GM23338 (cell line): Measurements from ENCODE around the gene SMAD3. TPM values are rescaled to one million over a fixed set of nuclear protein-coding genes. Genes with fewer than 3 reads are reported as not detected.

Source experiments
- ATAC-seq: fragments of 200-7000 bp; cut with Tn5 transposase; 3 replicates; pipeline ENCODE4 v1.9.1; 2020
- DNase-seq: peaks from one replicate; pipeline ENCODE4 v3.0.0-alpha.2; 2015; ENCODE audit warnings: low spot score
- H2AFZ ChIP-seq: fragments of 200-600 bp; sonication (generic); 2 replicates; pipeline ENCODE4 v1.8.0; 2016; ENCODE audit warnings: antibody characterized with exemption, mild to moderate bottlenecking, moderate library complexity
- H3F3A ChIP-seq: fragments of 200-600 bp; sonication (generic); replicated peaks from 2 replicates; pipeline ENCODE4 v1.8.0; 2017; ENCODE audit warnings: antibody characterized with exemption, mixed run types, low read depth
- H3K27ac ChIP-seq: fragments of 200-600 bp; sonication (generic); 2 replicates; pipeline ENCODE4 v1.6.1; 2016; ENCODE audit warnings: low read depth
- H3K27me3 ChIP-seq: fragments of 200-600 bp; sonication (generic); 2 replicates; pipeline ENCODE4 v1.8.0; 2016; ENCODE audit warnings: mild to moderate bottlenecking, mixed run types, moderate library complexity; ENCODE audit not compliant: insufficient read depth
- H3K36me3 ChIP-seq: fragments of 200-600 bp; sonication (generic); 2 replicates; pipeline ENCODE4 v1.8.0; 2016; ENCODE audit warnings: mild to moderate bottlenecking; ENCODE audit not compliant: insufficient read depth
- H3K4me1 ChIP-seq: fragments of 200-600 bp; sonication (generic); 2 replicates; pipeline ENCODE4 v1.8.0; 2016; ENCODE audit warnings: mild to moderate bottlenecking, moderate library complexity; ENCODE audit not compliant: insufficient read depth
- H3K4me2 ChIP-seq: fragments of 200-600 bp; sonication (generic); 2 replicates; pipeline ENCODE4 v1.7.1; 2017; ENCODE audit warnings: mixed run types
- H3K4me3 ChIP-seq: fragments of 200-600 bp; sonication (generic); 2 replicates; pipeline ENCODE4 v1.6.1; 2016; ENCODE audit warnings: mixed run types
- H3K79me2 ChIP-seq: fragments of 200-600 bp; sonication (generic); replicated peaks from 2 replicates; pipeline ENCODE4 v1.8.0; 2017; ENCODE audit warnings: mild to moderate bottlenecking; ENCODE audit not compliant: insufficient read depth
- H3K9me2 ChIP-seq: fragments of 200-600 bp; sonication (generic); 2 replicates; pipeline ENCODE4 v1.8.0; 2017; ENCODE audit not compliant: insufficient read depth
- H4K20me1 ChIP-seq: fragments of 200-600 bp; sonication (generic); replicated peaks from 2 replicates; pipeline ENCODE4 v1.8.0; 2017; ENCODE audit warnings: mild to moderate bottlenecking; ENCODE audit not compliant: insufficient read depth
- H3K27ac Mint-ChIP-seq: 2 replicates; pipeline ENCODE4 v1.8.0; 2020; ENCODE audit warnings: inconsistent platforms, mild to moderate bottlenecking, moderate library complexity, mixed read lengths
- H3K27me3 Mint-ChIP-seq: 3 replicates; pipeline ENCODE4 v1.8.0; 2022; ENCODE audit warnings: low read depth, mild to moderate bottlenecking, moderate library complexity, mixed read lengths, inconsistent platforms; ENCODE audit not compliant: insufficient read depth, poor library complexity
- H3K36me3 Mint-ChIP-seq: 3 replicates; pipeline ENCODE4 v1.8.0; 2021; ENCODE audit warnings: low read depth, mild to moderate bottlenecking, inconsistent platforms, moderate library complexity, mixed read lengths
- H3K4me1 Mint-ChIP-seq: 3 replicates; pipeline ENCODE4 v1.8.0; 2020; ENCODE audit warnings: mild to moderate bottlenecking, inconsistent platforms, mixed read lengths
- H3K4me3 Mint-ChIP-seq: 3 replicates; pipeline ENCODE4 v1.8.0; 2021; ENCODE audit warnings: moderate library complexity, mild to moderate bottlenecking, inconsistent platforms, mixed read lengths
- H3K9me3 Mint-ChIP-seq: 3 replicates; pipeline ENCODE4 v1.8.0; 2020; ENCODE audit warnings: moderate library complexity, mild to moderate bottlenecking, inconsistent platforms, mixed read lengths
- CREB1 ChIP-seq: fragments of 250-450 bp; sonication (Bioruptor Pico); IDR thresholded peaks from 2 replicates; pipeline ENCODE4 v1.5.0; 2020; ENCODE audit warnings: low read depth, mild to moderate bottlenecking, moderate library complexity
- ETS1 ChIP-seq: IDR thresholded peaks from 2 replicates; pipeline ENCODE4 v1.6.1; 2016; ENCODE audit warnings: antibody characterized with exemption
- EZH2 ChIP-seq: fragments of 200-600 bp; sonication (generic); IDR thresholded peaks from one replicate; pipeline ENCODE4 v1.8.0; 2017; ENCODE audit warnings: antibody characterized with exemption, mild to moderate bottlenecking, low read depth; ENCODE audit not compliant: unreplicated experiment
- EZH2phosphoT487 ChIP-seq: fragments of 200-600 bp; sonication (generic); IDR thresholded peaks from one replicate; pipeline ENCODE4 v1.8.1; 2018; ENCODE audit warnings: antibody characterized with exemption; ENCODE audit not compliant: unreplicated experiment
- JUNB ChIP-seq: IDR thresholded peaks from one replicate; pipeline ENCODE4 v1.6.1; 2016; ENCODE audit warnings: antibody characterized with exemption; ENCODE audit not compliant: unreplicated experiment
- NANOG ChIP-seq: IDR thresholded peaks from 2 replicates; pipeline ENCODE4 v1.6.1; 2016; ENCODE audit warnings: antibody characterized with exemption, borderline replicate concordance
- POLR2AphosphoS5 ChIP-seq: IDR thresholded peaks from 2 replicates; pipeline ENCODE4 v1.6.1; 2016; ENCODE audit warnings: antibody characterized with exemption, low read depth
- STAT1 ChIP-seq: IDR thresholded peaks from one replicate; pipeline ENCODE4 v1.6.1; 2016; ENCODE audit warnings: antibody characterized with exemption; ENCODE audit not compliant: unreplicated experiment
- ZNF114 ChIP-seq: fragments of 250-450 bp; sonication (Bioruptor Pico); IDR thresholded peaks from 2 replicates; pipeline ENCODE4 v1.5.0; 2020; ENCODE audit warnings: mild to moderate bottlenecking, moderate library complexity
- ZNF331 ChIP-seq: fragments of 250-450 bp; sonication (Bioruptor Pico); IDR thresholded peaks from 2 replicates; pipeline ENCODE4 v1.5.0; 2020; ENCODE audit warnings: low read depth, mild to moderate bottlenecking, moderate library complexity
- polyA plus RNA-seq: library from polyadenylated mRNA; unstranded; fragments of >200 nt; fragmentation: Nextera tagmentation; extraction: Ambion mirVana; gene quantifications from 2 replicates; pipeline ENCODE4 v1.2.1, GENCODE V29; 2016
- total RNA-seq: library from RNA; depleted of rRNA; stranded (reverse); fragments of >200 nt; shearing (Covaris generic); gene quantifications from 2 replicates; pipeline ENCODE4 v1.2.3, GENCODE V29; 2014
- TF ChIP-seq, protein P1 (sequence below): fragments of 250-450 bp; sonication (Bioruptor Pico); IDR thresholded peaks from 2 replicates; pipeline ENCODE4 v1.5.0; 2020; ENCODE audit warnings: mild to moderate bottlenecking, moderate library complexity
- TF ChIP-seq, protein P2 (sequence below), 2 experiments: fragments of 200-600 bp in 1 of 2; sonication (generic) in 1 of 2; conservative IDR thresholded peaks; 2 replicates each; pipeline versions ENCODE4 v1.5.1 to v1.6.1; 2016 to 2017; ENCODE audit warnings: antibody characterized with exemption in 2 of 2, low read depth in 2 of 2, mild to moderate bottlenecking in 2 of 2, moderate library complexity in 1 of 2
- TF ChIP-seq, protein P3 (sequence below): IDR thresholded peaks from one replicate; pipeline ENCODE4 v1.6.1; 2018; ENCODE audit warnings: antibody characterized with exemption; ENCODE audit not compliant: unreplicated experiment

Gene SMAD3
- total and polyA plus RNA-seq, 2 experiments from 2014 or later, result 4.9 to 11.6 TPM

GRCh38 chr15:67103869-67104268, 38.5 kb downstream of the SMAD3 start:
- Histone ChIP-seq H3K4me1 (peaks cover 3% of the 10 kb centered on the region; the same call in 1 of the 2 replicates), H3K27me3 (no peaks in the 10 kb centered on the region), H3K4me2 (no peak overlapping the region), H3K79me2 (peaks cover 25% of the 10 kb centered on the region), H4K20me1 (no peaks in the 10 kb centered on the region), H3F3A (no peaks in the 10 kb centered on the region), H3K4me3 (no peak overlapping the region), H2AFZ (no peak overlapping the region), H3K27ac (no peak overlapping the region), H3K36me3 (no peaks in the 10 kb centered on the region), H3K9me2 (no peaks in the 10 kb centered on the region)
- Mint-ChIP-seq H3K27ac (no peak overlapping the region), H3K9me3 (no peaks in the 10 kb centered on the region), H3K4me3 (no peak overlapping the region), H3K36me3 (no peaks in the 10 kb centered on the region), H3K4me1 (peaks cover 21% of the 10 kb centered on the region), H3K27me3 (no peaks in the 10 kb centered on the region)
- DNase-seq (no peak), ATAC-seq (no peak)
- TF ChIP-seq STAT1, result no peak
- no peak for TF ChIP-seq EZH2
- TF ChIP-seq, protein P1, sequence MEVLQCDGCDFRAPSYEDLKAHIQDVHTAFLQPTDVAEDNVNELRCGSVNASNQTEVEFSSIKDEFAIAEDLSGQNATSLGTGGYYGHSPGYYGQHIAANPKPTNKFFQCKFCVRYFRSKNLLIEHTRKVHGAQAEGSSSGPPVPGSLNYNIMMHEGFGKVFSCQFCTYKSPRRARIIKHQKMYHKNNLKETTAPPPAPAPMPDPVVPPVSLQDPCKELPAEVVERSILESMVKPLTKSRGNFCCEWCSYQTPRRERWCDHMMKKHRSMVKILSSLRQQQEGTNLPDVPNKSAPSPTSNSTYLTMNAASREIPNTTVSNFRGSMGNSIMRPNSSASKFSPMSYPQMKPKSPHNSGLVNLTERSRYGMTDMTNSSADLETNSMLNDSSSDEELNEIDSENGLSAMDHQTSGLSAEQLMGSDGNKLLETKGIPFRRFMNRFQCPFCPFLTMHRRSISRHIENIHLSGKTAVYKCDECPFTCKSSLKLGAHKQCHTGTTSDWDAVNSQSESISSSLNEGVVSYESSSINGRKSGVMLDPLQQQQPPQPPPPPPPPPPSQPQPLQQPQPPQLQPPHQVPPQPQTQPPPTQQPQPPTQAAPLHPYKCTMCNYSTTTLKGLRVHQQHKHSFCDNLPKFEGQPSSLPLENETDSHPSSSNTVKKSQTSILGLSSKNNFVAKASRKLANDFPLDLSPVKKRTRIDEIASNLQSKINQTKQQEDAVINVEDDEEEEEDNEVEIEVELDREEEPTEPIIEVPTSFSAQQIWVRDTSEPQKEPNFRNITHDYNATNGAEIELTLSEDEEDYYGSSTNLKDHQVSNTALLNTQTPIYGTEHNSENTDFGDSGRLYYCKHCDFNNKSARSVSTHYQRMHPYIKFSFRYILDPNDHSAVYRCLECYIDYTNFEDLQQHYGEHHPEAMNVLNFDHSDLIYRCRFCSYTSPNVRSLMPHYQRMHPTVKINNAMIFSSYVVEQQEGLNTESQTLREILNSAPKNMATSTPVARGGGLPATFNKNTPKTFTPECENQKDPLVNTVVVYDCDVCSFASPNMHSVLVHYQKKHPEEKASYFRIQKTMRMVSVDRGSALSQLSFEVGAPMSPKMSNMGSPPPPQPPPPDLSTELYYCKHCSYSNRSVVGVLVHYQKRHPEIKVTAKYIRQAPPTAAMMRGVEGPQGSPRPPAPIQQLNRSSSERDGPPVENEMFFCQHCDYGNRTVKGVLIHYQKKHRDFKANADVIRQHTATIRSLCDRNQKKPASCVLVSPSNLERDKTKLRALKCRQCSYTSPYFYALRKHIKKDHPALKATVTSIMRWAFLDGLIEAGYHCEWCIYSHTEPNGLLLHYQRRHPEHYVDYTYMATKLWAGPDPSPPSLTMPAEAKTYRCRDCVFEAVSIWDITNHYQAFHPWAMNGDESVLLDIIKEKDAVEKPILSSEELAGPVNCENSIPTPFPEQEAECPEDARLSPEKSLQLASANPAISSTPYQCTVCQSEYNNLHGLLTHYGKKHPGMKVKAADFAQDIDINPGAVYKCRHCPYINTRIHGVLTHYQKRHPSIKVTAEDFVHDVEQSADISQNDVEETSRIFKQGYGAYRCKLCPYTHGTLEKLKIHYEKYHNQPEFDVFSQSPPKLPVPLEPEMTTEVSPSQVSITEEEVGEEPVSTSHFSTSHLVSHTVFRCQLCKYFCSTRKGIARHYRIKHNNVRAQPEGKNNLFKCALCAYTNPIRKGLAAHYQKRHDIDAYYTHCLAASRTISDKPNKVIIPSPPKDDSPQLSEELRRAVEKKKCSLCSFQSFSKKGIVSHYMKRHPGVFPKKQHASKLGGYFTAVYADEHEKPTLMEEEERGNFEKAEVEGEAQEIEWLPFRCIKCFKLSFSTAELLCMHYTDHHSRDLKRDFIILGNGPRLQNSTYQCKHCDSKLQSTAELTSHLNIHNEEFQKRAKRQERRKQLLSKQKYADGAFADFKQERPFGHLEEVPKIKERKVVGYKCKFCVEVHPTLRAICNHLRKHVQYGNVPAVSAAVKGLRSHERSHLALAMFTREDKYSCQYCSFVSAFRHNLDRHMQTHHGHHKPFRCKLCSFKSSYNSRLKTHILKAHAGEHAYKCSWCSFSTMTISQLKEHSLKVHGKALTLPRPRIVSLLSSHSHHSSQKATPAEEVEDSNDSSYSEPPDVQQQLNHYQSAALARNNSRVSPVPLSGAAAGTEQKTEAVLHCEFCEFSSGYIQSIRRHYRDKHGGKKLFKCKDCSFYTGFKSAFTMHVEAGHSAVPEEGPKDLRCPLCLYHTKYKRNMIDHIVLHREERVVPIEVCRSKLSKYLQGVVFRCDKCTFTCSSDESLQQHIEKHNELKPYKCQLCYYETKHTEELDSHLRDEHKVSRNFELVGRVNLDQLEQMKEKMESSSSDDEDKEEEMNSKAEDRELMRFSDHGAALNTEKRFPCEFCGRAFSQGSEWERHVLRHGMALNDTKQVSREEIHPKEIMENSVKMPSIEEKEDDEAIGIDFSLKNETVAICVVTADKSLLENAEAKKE (CRISPR knock-in tag), result no peak
- TF ChIP-seq, protein P2, sequence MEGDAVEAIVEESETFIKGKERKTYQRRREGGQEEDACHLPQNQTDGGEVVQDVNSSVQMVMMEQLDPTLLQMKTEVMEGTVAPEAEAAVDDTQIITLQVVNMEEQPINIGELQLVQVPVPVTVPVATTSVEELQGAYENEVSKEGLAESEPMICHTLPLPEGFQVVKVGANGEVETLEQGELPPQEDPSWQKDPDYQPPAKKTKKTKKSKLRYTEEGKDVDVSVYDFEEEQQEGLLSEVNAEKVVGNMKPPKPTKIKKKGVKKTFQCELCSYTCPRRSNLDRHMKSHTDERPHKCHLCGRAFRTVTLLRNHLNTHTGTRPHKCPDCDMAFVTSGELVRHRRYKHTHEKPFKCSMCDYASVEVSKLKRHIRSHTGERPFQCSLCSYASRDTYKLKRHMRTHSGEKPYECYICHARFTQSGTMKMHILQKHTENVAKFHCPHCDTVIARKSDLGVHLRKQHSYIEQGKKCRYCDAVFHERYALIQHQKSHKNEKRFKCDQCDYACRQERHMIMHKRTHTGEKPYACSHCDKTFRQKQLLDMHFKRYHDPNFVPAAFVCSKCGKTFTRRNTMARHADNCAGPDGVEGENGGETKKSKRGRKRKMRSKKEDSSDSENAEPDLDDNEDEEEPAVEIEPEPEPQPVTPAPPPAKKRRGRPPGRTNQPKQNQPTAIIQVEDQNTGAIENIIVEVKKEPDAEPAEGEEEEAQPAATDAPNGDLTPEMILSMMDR (conservative IDR thresholded peaks at IDR 0.05; ENCODE audit: low read depth in 2 of 2), result no peak
- TF ChIP-seq EZH2phosphoT487, result no peak
- TF ChIP-seq POLR2AphosphoS5, result no peak
- TF ChIP-seq ETS1, result no peak
- TF ChIP-seq ZNF331 (CRISPR knock-in tag), result no peak
- TF ChIP-seq CREB1 (CRISPR knock-in tag), result no peak
- TF ChIP-seq JUNB, result no peak
- TF ChIP-seq, protein P3, sequence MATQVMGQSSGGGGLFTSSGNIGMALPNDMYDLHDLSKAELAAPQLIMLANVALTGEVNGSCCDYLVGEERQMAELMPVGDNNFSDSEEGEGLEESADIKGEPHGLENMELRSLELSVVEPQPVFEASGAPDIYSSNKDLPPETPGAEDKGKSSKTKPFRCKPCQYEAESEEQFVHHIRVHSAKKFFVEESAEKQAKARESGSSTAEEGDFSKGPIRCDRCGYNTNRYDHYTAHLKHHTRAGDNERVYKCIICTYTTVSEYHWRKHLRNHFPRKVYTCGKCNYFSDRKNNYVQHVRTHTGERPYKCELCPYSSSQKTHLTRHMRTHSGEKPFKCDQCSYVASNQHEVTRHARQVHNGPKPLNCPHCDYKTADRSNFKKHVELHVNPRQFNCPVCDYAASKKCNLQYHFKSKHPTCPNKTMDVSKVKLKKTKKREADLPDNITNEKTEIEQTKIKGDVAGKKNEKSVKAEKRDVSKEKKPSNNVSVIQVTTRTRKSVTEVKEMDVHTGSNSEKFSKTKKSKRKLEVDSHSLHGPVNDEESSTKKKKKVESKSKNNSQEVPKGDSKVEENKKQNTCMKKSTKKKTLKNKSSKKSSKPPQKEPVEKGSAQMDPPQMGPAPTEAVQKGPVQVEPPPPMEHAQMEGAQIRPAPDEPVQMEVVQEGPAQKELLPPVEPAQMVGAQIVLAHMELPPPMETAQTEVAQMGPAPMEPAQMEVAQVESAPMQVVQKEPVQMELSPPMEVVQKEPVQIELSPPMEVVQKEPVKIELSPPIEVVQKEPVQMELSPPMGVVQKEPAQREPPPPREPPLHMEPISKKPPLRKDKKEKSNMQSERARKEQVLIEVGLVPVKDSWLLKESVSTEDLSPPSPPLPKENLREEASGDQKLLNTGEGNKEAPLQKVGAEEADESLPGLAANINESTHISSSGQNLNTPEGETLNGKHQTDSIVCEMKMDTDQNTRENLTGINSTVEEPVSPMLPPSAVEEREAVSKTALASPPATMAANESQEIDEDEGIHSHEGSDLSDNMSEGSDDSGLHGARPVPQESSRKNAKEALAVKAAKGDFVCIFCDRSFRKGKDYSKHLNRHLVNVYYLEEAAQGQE, result no peak
- TF ChIP-seq ZNF114 (CRISPR knock-in tag), result no peak
- no peak for TF ChIP-seq NANOG
